HepG2 (cell line): Measurements from ENCODE around the gene GPS1. TPM values are rescaled to one million over a fixed set of nuclear protein-coding genes. Genes with fewer than 3 reads are reported as not detected.

Experiments used
- ATM ChIP-seq: fragments of 450-650 bp; IDR thresholded peaks from 2 replicates; pipeline ENCODE4 v1.7.1; 2017; ENCODE audit warnings: mild to moderate bottlenecking, borderline replicate concordance
- ESRRA ChIP-seq: sonication (generic); formaldehyde crosslinking; IDR thresholded peaks from 2 replicates; pipeline ENCODE4 v1.5.1; 2020; ENCODE audit warnings: mild to moderate bottlenecking, low read depth, missing genetic modification reagents
- GATA4 ChIP-seq: sonication (generic); IDR thresholded peaks from 2 replicates; pipeline ENCODE4 v1.6.1; 2016; ENCODE audit warnings: antibody characterized with exemption, low read depth, borderline replicate concordance
- GATAD1 ChIP-seq: IDR thresholded peaks from 2 replicates; pipeline ENCODE4 v1.6.1; 2016; ENCODE audit warnings: missing genetic modification reagents, missing compliant biosample characterization
- MATR3 ChIP-seq: sonication (generic); formaldehyde crosslinking; IDR thresholded peaks from 2 replicates; pipeline ENCODE4 v1.4.0; 2020; ENCODE audit warnings: missing genetic modification reagents
- SIN3B ChIP-seq: fragments of 150-350 bp; IDR thresholded peaks from 2 replicates; pipeline ENCODE4 v1.6.1; 2014; ENCODE audit warnings: low read length
- ZNF253 ChIP-seq: sonication (generic); formaldehyde crosslinking; IDR thresholded peaks from 2 replicates; pipeline ENCODE4 v1.8.0; 2022; ENCODE audit warnings: mild to moderate bottlenecking, missing genetic modification reagents, borderline replicate concordance
- ZNF569 ChIP-seq: sonication (generic); formaldehyde crosslinking; IDR thresholded peaks from 2 replicates; pipeline ENCODE4 v1.5.0; 2020; ENCODE audit warnings: mild to moderate bottlenecking, missing genetic modification reagents, moderate library complexity, borderline replicate concordance
- ZNF670 ChIP-seq: sonication (generic); formaldehyde crosslinking; IDR thresholded peaks from 2 replicates; pipeline ENCODE4 v1.8.0; 2022; ENCODE audit warnings: mild to moderate bottlenecking, missing genetic modification reagents, borderline replicate concordance
- polyA plus RNA-seq, 8 experiments: library from polyadenylated mRNA; depleted of rRNA in 3 of 8; stranded (reverse) in 7 of 8; unstranded in 1 of 8; fragments of >200 nt; fragmentation: Illumina TruSeq in 4 of 8; extraction: Trizol in 4 of 8; gene quantifications; 2 replicates each; pipeline versions ENCODE4 v1.2.1 to v1.2.3, GENCODE V29; 2011 to 2016; ENCODE audit warnings: low read depth in 4 of 8, missing spikeins in 1 of 8, mixed read lengths in 1 of 8; ENCODE audit not compliant: insufficient read depth in 1 of 8
- total RNA-seq, 5 experiments: library from RNA; depleted of rRNA; stranded (reverse); fragments of >200 nt; fragmentation: Illumina TruSeq; extraction: Trizol; gene quantifications; 2 replicates each; pipeline ENCODE4 v1.2.3, GENCODE V29; 2016; ENCODE audit warnings: low read depth in 1 of 5
- TF ChIP-seq, protein P1 (sequence below): sonication (generic); formaldehyde crosslinking; IDR thresholded peaks from 2 replicates; pipeline ENCODE4 v1.4.0; 2020; ENCODE audit warnings: missing genetic modification reagents
- TF ChIP-seq, protein P2 (sequence below): sonication (generic); formaldehyde crosslinking; IDR thresholded peaks from 2 replicates; pipeline ENCODE4 v1.4.0; 2020; ENCODE audit warnings: missing genetic modification reagents, borderline replicate concordance
- TF ChIP-seq, protein P3 (sequence below): sonication (generic); formaldehyde crosslinking; IDR thresholded peaks from 2 replicates; pipeline ENCODE4 v1.8.0; 2022; ENCODE audit warnings: mild to moderate bottlenecking, missing genetic modification reagents, moderate library complexity
- TF ChIP-seq, protein P4 (sequence below): sonication (generic); IDR thresholded peaks from 2 replicates; pipeline ENCODE4 v1.6.1; 2016; ENCODE audit warnings: low read depth, borderline replicate concordance

Gene GPS1
- total and polyA plus RNA-seq, 2 of the 13 experiments (the other 11 are each of a cell fraction or from before 2014, with no cell fraction given), result 124 to 128 TPM

DNA sequence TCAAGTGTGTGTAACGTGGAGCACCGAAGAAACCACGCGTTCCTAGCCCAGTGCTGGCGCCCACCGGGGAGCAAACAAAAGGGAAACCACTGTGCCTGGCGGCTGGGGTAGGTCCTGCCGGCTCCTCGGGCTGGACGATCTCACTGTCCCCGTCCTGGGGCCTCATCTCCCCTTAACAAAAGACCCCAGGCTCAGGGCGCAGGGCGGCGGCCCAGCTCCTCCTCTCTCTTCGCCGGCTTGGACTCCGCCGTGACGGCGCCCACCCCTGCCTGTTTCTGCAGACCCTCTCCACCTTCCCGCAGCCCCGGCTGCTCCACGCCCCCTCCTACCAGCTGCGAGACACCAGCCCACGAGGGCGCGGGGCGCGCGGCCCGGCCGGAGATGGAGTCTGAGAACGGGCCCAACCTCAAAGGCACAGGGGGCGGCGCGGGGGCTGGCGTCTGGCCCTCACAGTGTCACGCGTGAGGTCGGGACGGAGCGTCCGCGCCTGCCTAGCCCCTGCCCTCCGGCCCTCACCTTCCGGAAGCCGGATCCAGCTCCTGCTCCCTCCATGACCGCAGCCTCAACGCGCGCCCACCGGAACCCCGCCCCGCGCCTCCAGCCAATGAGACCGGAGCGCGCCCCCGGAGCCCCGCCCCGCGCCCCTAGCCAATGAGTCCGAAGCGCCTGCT lies 29.3 kb upstream of the GPS1 start, which contains the start of gene CENPX (continued):
- TF ChIP-seq, protein P1, sequence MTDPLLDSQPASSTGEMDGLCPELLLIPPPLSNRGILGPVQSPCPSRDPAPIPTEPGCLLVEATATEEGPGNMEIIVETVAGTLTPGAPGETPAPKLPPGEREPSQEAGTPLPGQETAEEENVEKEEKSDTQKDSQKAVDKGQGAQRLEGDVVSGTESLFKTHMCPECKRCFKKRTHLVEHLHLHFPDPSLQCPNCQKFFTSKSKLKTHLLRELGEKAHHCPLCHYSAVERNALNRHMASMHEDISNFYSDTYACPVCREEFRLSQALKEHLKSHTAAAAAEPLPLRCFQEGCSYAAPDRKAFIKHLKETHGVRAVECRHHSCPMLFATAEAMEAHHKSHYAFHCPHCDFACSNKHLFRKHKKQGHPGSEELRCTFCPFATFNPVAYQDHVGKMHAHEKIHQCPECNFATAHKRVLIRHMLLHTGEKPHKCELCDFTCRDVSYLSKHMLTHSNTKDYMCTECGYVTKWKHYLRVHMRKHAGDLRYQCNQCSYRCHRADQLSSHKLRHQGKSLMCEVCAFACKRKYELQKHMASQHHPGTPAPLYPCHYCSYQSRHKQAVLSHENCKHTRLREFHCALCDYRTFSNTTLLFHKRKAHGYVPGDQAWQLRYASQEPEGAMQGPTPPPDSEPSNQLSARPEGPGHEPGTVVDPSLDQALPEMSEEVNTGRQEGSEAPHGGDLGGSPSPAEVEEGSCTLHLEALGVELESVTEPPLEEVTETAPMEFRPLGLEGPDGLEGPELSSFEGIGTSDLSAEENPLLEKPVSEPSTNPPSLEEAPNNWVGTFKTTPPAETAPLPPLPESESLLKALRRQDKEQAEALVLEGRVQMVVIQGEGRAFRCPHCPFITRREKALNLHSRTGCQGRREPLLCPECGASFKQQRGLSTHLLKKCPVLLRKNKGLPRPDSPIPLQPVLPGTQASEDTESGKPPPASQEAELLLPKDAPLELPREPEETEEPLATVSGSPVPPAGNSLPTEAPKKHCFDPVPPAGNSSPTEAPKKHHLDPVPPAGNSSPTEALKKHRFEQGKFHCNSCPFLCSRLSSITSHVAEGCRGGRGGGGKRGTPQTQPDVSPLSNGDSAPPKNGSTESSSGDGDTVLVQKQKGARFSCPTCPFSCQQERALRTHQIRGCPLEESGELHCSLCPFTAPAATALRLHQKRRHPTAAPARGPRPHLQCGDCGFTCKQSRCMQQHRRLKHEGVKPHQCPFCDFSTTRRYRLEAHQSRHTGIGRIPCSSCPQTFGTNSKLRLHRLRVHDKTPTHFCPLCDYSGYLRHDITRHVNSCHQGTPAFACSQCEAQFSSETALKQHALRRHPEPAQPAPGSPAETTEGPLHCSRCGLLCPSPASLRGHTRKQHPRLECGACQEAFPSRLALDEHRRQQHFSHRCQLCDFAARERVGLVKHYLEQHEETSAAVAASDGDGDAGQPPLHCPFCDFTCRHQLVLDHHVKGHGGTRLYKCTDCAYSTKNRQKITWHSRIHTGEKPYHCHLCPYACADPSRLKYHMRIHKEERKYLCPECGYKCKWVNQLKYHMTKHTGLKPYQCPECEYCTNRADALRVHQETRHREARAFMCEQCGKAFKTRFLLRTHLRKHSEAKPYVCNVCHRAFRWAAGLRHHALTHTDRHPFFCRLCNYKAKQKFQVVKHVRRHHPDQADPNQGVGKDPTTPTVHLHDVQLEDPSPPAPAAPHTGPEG (CRISPR knock-in tag), result peak; percentile 80; the same call in 1 of the 2 replicates
- TF ChIP-seq ZNF670 (peak; percentile 80; the same call in 1 of the 2 replicates), ESRRA (peak; percentile 26; the same call in 1 of the 2 replicates), MATR3 (CRISPR knock-in tag) (no peak), GATA4 (peak; percentile 47; the same call in 1 of the 2 replicates), ZNF253 (CRISPR knock-in tag) (no peak), SIN3B (no peak), ZNF569 (CRISPR knock-in tag) (no peak), GATAD1 (0 out of 2 replicates have a peak, but pooled peaks have one; percentile 51), ATM (no peak)
- TF ChIP-seq, protein P2, sequence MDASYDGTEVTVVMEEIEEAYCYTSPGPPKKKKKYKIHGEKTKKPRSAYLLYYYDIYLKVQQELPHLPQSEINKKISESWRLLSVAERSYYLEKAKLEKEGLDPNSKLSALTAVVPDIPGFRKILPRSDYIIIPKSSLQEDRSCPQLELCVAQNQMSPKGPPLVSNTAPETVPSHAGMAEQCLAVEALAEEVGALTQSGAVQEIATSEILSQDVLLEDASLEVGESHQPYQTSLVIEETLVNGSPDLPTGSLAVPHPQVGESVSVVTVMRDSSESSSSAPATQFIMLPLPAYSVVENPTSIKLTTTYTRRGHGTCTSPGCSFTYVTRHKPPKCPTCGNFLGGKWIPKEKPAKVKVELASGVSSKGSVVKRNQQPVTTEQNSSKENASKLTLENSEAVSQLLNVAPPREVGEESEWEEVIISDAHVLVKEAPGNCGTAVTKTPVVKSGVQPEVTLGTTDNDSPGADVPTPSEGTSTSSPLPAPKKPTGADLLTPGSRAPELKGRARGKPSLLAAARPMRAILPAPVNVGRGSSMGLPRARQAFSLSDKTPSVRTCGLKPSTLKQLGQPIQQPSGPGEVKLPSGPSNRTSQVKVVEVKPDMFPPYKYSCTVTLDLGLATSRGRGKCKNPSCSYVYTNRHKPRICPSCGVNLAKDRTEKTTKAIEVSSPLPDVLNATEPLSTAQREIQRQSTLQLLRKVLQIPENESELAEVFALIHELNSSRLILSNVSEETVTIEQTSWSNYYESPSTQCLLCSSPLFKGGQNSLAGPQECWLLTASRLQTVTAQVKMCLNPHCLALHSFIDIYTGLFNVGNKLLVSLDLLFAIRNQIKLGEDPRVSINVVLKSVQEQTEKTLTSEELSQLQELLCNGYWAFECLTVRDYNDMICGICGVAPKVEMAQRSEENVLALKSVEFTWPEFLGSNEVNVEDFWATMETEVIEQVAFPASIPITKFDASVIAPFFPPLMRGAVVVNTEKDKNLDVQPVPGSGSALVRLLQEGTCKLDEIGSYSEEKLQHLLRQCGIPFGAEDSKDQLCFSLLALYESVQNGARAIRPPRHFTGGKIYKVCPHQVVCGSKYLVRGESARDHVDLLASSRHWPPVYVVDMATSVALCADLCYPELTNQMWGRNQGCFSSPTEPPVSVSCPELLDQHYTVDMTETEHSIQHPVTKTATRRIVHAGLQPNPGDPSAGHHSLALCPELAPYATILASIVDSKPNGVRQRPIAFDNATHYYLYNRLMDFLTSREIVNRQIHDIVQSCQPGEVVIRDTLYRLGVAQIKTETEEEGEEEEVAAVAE (CRISPR knock-in tag), result no peak; the same call in 1 of the 2 replicates
- TF ChIP-seq, protein P3, sequence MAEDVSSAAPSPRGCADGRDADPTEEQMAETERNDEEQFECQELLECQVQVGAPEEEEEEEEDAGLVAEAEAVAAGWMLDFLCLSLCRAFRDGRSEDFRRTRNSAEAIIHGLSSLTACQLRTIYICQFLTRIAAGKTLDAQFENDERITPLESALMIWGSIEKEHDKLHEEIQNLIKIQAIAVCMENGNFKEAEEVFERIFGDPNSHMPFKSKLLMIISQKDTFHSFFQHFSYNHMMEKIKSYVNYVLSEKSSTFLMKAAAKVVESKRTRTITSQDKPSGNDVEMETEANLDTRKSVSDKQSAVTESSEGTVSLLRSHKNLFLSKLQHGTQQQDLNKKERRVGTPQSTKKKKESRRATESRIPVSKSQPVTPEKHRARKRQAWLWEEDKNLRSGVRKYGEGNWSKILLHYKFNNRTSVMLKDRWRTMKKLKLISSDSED (CRISPR knock-in tag), result 0 out of 2 replicates have a peak, but pooled peaks have one; percentile 18
- TF ChIP-seq, protein P4, sequence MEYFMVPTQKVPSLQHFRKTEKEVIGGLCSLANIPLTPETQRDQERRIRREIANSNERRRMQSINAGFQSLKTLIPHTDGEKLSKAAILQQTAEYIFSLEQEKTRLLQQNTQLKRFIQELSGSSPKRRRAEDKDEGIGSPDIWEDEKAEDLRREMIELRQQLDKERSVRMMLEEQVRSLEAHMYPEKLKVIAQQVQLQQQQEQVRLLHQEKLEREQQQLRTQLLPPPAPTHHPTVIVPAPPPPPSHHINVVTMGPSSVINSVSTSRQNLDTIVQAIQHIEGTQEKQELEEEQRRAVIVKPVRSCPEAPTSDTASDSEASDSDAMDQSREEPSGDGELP, result peak; percentile 58; the same call in 1 of the 2 replicates
